HG03565 (cell line): Measurements from ENCODE around the gene RXFP1.

Experiments
- ATAC-seq: cut with Tn5 transposase; IDR thresholded peaks from one replicate; pipeline ENCODE4 v1.9.1; 2021; ENCODE audit warnings: mild to moderate bottlenecking, moderate library complexity; ENCODE audit not compliant: unreplicated experiment

RXFP1 gene

GRCh38 chr4:158540125-158540907, 18.6 kb downstream of the RXFP1 start:
- ATAC-seq: no peak

GRCh38 chr4:158541506-158541905, 19.8 kb downstream of the RXFP1 start:
- no peak for ATAC-seq

DNA sequence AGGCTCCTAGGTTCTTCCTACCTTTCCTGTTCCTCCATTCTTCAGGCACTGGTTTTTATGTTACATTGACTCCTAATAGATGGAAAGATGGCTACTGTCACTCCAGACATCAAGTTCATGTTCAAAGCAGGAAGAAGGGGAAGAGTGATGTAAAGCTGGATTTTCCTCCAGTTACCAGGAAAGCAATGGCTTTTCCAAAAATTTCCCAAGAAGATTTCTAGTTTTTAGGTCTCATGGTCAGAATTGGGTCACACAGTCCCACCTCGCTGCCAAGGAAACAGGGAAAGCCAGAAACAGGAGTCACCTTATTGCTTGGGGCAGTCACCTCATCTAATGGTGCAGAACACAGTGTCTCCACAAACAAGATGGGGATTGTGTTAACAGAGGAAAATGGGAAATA, 21.5 kb downstream of the RXFP1 start:
- ATAC-seq: no peak

DNA sequence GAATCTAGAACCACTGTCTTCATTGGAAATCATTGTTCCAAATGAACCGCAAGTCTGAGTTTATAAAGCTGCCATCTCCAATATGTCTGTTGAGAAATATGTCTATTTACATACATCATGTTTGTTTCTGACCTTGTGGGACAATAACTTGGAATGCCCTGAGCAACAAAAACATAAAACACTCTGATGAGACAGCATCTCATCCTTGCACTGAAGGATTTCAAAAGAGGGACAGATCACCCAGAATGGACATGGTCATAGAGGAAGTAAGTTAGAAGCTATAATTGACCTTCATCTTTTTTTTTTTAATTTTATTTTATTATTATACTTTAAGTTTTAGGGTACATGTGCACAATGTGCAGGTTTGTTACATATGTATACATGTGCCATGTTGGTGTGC, 22.5 kb downstream of the RXFP1 start:
- ATAC-seq: no peak

GRCh38 chr4:158553364-158553763, 31.7 kb downstream of the RXFP1 start:
- ATAC-seq: no peak

DNA sequence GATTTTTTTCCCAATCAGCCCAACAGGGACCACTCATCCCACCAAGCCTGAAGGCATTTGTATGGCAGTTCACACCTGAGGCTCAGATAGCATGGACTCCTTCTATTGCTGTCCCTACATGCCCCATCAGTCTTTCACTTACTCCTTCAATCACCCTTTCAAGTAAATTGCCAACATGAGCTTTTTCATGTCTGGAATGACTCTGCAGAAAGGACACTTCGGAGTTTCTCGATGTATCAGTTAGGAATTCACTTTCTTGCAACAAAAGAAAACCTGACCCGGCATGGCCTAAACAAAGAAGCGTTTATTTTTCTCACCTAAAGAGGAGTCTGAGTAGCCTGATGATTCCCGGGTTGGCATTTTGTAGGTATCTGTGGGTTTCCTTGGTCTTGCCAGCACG, 38.6 kb downstream of the RXFP1 start:
- no peak for ATAC-seq

DNA sequence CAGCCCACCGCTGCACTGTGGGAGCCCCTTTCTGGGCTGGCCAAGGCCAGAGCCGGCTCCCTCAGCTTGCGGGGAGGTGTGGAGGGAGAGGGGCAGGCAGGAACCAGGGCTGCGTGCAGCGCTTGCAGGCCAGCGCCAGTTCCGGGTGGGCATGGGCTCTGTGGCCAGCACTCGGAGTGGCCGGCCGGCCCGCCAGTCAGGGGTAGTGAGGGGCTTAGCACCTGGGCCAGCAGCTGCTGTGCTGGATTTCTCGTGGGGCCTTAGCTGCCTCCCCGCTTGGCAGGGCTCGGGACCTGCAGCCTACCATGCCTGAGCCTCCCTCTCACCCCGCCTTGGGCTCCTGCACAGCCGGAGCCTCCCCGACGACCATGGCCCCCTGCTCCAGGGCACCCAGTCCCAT, 45.2 kb downstream of the RXFP1 start:
- no peak for ATAC-seq

DNA sequence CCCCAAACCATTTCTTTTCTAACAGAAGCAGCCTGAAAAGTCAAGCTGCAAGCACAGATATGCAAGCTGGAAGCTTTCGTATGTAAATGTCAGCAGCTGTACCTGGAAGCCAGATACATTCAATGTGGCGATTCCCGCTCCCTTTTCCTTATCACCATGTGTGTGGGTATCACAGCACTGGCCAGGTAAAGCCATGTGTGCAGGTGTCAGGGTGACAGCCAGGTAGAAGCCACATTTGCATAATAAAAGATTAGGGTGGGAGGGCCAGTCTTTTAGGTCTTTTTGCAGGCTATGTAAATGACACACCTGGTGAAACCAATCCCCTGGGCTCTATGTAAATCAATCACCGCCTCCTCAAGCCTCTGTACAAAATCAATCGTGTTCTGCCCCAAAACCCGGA, 50.1 kb downstream of the RXFP1 start:
- no peak for ATAC-seq

DNA sequence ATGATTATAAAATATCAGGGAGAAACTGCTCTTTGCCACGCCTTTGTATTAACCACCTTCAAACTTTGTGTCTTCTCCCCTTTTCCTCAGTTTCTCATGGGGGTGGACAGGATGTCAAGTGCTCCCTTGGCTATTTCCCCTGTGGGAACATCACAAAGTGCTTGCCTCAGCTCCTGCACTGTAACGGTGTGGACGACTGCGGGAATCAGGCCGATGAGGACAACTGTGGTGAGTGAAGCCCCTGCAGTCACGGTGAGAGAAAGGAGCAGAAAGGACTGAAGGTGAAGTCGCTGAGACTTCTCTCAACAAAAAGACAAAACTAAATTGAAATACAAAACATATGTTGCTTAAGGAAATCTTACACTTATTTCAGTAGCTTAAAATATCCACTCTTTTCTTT, 50.9 kb downstream of the RXFP1 start:
- no peak for ATAC-seq

DNA sequence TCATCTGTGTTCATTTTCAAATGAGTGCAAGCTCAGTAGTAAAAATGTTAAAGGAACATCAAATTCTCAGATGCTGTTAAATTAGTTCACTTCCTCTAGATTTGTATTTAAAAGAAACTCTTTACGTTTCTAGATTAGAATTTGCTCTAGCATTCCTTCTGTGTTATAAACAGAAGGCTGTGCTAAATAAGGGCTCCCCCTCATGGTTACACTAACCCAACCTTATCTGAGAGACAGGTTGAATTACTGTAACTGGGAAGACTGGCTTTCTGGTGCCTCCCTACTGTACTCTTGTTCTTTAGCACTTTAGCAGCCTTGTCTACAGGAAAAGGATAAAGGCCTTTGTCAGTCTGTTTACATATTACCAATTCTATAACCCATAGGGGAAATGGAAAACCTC, 56.8 kb downstream of the RXFP1 start:
- no peak for ATAC-seq

DNA sequence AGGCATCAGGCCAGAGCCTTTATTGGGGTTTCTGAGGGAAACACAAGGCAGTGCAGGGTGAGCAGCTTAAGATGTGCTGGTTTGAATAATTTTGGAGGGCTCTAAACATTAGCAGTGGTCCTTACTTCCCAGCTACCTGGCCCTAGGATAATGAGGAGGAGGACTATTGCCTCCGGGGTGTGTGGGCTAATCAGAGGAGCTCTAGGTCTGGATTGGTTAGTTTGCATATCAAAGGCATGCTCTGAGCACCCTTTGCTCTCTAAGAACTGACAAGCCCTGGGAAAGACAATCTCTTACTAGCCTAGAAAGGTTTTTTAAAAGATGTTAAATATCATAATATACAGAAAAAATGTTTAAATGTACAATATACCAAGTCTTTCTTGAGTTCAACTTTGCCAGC, 58.4 kb downstream of the RXFP1 start:
- ATAC-seq: no peak

- no peak for ATAC-seq
These were observed 59.5 kb downstream of the RXFP1 start for GRCh38 chr4:158581161-158581560.

DNA sequence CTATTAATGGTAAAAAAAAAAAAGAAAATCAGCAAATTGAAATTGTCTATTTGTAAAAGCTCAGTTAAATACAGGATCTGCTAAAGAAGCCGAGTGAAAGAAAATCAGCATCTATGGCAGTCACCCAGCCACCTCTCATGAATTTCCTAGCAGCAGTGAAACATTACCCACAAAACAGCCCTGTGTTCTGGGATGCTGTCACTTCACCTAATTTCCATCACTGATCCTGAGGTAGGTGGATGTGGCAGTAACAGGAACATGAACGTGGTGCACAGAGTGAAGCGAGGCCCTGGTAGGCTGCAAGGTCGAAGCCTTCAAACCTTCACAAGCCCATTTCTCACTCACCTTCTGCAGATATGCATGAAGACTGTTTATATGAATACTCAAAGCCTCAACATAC, 65.2 kb downstream of the RXFP1 start:
- ATAC-seq: no peak

GRCh38 chr4:158588285-158588684, 66.6 kb downstream of the RXFP1 start:
- no peak for ATAC-seq

DNA sequence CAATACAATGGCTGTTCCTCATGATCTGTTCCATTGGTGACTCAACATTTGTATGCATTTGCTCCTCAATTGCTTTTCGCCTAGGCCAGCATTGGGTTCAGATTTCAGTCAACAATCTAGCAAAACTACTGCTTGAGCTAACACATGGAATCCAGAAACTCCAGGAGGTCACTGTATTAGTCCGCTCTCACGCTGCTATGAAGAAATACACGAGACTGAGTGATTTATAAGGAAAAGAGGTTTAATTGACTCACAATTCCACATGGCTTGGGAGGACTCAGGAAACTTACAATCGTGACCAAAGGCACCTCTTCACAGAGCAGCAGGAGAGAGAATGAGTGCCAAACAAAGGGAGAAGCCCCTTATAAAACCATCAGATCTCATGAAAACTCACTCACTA, 67.1 kb downstream of the RXFP1 start:
- ATAC-seq: no peak

DNA sequence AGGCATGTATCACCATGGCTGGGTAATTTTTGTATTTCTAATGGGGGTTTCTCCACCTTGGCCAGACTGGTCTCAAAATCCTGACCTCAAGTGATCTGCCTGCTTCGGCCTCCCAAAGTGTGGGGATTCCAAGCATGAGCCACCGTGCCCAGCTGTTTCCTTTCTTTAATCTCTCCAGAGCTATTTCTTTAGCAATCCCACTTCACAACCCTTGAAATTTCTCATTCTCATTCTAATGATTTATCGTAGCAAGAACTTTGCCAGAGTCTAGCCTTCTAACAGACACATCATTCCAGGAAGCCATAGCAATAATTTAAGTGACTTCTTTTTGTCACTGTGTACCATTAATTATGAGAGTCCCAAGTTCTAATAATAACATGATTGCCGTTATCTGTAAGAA, 68.6 kb downstream of the RXFP1 start:
- no peak for ATAC-seq

DNA sequence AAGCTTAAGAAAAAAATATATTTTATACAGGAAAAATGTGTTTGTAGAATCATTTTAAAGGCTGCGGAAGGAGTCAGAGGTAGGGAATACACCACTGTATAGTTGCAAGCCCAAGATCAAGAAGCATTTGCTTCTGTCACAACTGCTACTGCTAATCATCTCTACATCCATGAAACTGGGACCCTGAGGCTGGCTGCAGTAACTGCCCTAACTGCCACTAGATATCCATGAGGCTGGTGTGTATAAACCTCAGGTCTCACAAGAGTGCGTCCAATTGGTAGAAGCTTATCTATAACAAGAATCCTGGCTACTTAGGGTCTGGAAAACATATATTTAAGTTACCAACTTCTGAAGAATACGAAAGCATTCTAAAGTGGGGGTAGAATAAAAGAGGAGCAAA, 69.1 kb downstream of the RXFP1 start:
- no peak for ATAC-seq

DNA sequence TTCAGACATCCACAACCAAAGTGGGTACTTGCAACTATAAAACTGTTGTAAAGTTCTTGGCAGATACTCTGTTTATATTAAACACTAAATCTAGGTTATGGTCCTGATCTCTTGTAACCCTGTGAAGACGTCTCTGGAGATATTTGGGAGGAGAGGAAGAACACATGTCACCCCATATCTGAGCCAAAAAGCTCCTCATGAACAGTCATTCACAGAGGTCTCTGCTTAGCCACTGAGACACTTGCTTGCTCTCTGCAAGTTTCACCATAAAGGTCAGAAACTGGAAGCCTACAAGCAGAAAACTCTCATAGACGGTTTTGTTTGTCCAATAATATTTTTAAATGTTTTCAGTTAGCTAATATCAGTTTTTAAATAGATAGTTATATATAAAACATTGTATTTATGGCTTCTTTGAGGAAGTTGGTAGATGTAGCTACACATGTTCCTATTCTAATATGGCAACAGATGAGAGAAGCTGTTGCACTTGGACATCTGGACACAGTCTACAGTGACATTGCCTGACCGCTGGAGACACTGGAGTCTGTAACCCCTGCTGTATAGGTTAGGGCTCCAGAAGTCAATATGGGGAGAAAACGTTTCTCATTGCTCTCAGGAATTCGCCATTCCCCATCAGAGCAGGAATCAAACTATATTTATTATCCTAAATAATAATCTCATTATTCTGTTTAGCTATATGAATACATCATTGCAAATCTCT, 76.4 kb downstream of the RXFP1 start:
- no peak for ATAC-seq

GRCh38 chr4:158599150-158599549, 77.5 kb downstream of the RXFP1 start:
- ATAC-seq: no peak

DNA sequence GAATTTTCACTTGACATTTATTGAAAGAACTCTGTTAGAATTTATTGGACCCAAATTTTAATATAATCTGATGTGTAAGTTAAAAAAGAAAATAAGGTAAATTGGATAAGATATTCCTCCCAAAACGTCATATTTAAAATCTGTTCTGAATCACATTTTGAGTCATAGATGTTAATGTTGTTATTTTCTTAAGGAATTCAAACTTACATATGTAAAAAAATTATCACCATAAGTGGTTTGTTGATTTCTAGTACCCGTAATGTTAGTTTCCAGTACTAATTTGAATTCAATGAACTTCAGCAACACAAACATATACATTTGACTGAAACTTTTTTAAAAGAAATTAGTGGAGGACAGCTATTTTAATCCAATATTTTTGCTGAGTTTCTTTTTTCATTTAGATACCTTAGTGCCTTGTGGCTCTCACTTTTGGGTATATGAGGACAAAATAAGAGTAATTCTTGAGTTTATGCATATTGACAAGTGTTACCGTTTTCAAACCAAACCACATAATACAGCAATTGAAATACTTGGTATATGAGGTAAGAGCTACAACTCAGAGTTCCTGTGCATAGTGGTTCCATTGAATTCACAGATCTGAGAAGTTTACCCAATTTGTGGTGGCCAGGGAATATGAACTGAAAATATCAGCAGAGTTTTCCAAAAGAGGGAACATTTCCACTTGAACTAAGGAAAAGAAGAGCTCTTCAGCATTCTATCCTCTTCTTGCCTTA, 78.2 kb downstream of the RXFP1 start:
- no peak for ATAC-seq

DNA sequence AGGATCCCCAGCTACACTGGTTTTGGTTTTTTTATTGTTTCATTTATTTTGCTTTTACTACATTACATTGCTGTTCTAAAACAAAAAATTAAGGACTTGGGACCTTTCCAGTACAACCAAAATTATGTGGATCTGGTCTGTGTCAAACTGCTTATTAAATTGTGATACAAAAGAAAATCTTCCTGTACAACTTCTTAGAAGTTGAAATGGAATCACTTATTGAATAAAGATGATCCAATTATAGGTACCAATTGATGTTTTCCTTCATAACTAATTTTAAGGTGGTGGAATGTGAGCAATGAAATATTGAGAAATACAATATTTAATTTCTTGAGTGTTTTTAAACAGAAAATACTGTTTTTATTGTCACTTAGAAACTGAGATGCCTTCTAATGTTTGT, 82.7 kb downstream of the RXFP1 start:
- no peak for ATAC-seq

DNA sequence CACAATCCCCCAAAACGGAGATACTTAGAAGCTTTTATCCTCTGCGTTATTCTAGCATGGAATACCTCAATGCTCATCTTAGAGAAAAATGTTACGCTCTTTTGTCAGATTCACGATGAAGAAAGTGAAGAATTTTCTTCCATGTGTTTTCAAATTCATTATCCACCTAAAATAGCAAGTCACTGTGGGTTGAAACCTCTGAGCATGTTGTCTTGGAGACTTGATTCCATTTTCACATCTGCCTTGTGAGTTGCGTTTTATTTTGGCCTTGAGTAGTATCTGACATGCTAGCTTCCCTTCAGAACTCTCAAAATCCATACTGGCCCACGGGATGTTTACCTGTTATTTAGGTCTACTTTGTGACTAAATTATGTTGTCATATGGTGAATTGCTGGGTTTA, 83.7 kb downstream of the RXFP1 start:
- no peak for ATAC-seq
